GM13977 (cell line): Measurements from ENCODE around the gene DNAH17.
A peak's percentile ranks its signal among the peaks of the same experiment; 100 is the strongest.

Experiments used
- DNase-seq: peaks from one replicate; pipeline ENCODE4 v3.0.0; 2012; ENCODE audit warnings: low spot score
- CTCF ChIP-seq: IDR thresholded peaks from 2 replicates; pipeline ENCODE4 v1.5.1; 2012; ENCODE audit warnings: mild to moderate bottlenecking, control low read depth; ENCODE audit not compliant: insufficient read depth; ENCODE audit errors: extremely low read depth, missing control alignments
- in situ Hi-C: fragments of 300-500 bp; cut with MboI; formaldehyde crosslinking; loops from one replicate; pipeline ENCODE4 v1.12.0; 2022; ENCODE audit warnings: low sequenced_read_pairs, low pct_unique_long_range_greater_than_20kb, mixed read lengths, inconsistent platforms; ENCODE audit not compliant: unreplicated experiment

The DNAH17 gene

GRCh38 chr17:78500806-78501205 lies 76.4 kb downstream of the DNAH17 start:
- in situ Hi-C loops: loop anchor here (25.0 kb wide), 1 partner anchor 336 kb away; the partner anchor contains the start of gene USP36
- no peak for TF ChIP-seq CTCF
- no peak for DNase-seq

GRCh38 chr17:78499715-78500540 lies 77.3 kb downstream of the DNAH17 start:
- in situ Hi-C loops: loop anchor here (25.0 kb wide), 2 partner anchors 337 to 462 kb away; partner anchors contain the start of gene USP36
- TF ChIP-seq CTCF: no peak
- no peak for DNase-seq

- no peak for TF ChIP-seq CTCF
- DNase-seq: no peak
- in situ Hi-C loops: loop anchor here (25.0 kb wide), 1 partner anchor 463 kb away; no protein-coding TSS in a partner anchor
These were observed 78.3 kb downstream of the DNAH17 start for GRCh38 chr17:78498848-78499247.

GRCh38 chr17:78497115-78497540 lies 80.1 kb downstream of the DNAH17 start:
- TF ChIP-seq CTCF: peak; percentile 86
- DNase-seq: peak; percentile 88
- in situ Hi-C loops: loop anchor here (25.0 kb wide), 1 partner anchor 465 kb away; no protein-coding TSS in a partner anchor

GRCh38 chr17:78496311-78496710 lies 80.9 kb downstream of the DNAH17 start:
- in situ Hi-C loops: loop anchor here (25.0 kb wide), 1 partner anchor 466 kb away; no protein-coding TSS in a partner anchor
- TF ChIP-seq CTCF: no peak
- no peak for DNase-seq

GRCh38 chr17:78495634-78496033 lies 81.6 kb downstream of the DNAH17 start:
- in situ Hi-C loops: loop anchor here (25.0 kb wide), 1 partner anchor 467 kb away; no protein-coding TSS in a partner anchor
- TF ChIP-seq CTCF: no peak
- DNase-seq: no peak
